SU-DHL-6 (cell line): ENCODE results near the gene ZMYM3.

Experiments
- H2AFZ ChIP-seq: fragments of 200-600 bp; sonication (generic); 2 replicates; pipeline ENCODE4 v1.6.1; 2014; ENCODE audit warnings: low read depth, mild to moderate bottlenecking, moderate library complexity, mixed read lengths, antibody characterized with exemption, low read length; ENCODE audit not compliant: severe bottlenecking
- H3F3A ChIP-seq: fragments of 200-600 bp; shearing (Covaris generic); 2 replicates; pipeline ENCODE4 v1.6.0; 2016; ENCODE audit warnings: antibody characterized with exemption, mild to moderate bottlenecking; ENCODE audit not compliant: insufficient read depth
- H3K27ac ChIP-seq: fragments of 200-600 bp; sonication (generic); 2 replicates; pipeline ENCODE4 v1.5.1; 2016; ENCODE audit warnings: low read depth, mild to moderate bottlenecking, low read length, moderate library complexity, mixed read lengths
- H3K27me3 ChIP-seq: fragments of 200-600 bp; sonication (generic), shearing (Covaris generic); 2 replicates; pipeline ENCODE4 v1.6.0; 2014; ENCODE audit warnings: mild to moderate bottlenecking, low read length
- H3K36me3 ChIP-seq: fragments of 200-600 bp; sonication (generic); 2 replicates; pipeline ENCODE4 v1.6.1; 2014; ENCODE audit warnings: mild to moderate bottlenecking, low read length, mixed read lengths
- H3K4me2 ChIP-seq: fragments of 300-600, 200-600 bp; shearing (Covaris generic), sonication (generic); 2 replicates; pipeline ENCODE4 v1.6.0; 2014; ENCODE audit warnings: low read length, low read depth, mild to moderate bottlenecking; ENCODE audit not compliant: poor library complexity, severe bottlenecking
- H3K4me3 ChIP-seq: fragments of 200-600 bp; sonication (generic); 2 replicates; pipeline ENCODE4 v1.5.1; 2014; ENCODE audit warnings: antibody characterized with exemption, low read length, mild to moderate bottlenecking, mixed read lengths; ENCODE audit not compliant: insufficient read depth, poor library complexity, severe bottlenecking
- H3K79me2 ChIP-seq: fragments of 200-600 bp; sonication (generic); 2 replicates; pipeline ENCODE4 v1.6.1; 2014; ENCODE audit warnings: mild to moderate bottlenecking, low read length, moderate library complexity; ENCODE audit not compliant: insufficient read depth
- H3K9ac ChIP-seq: fragments of 200-600 bp; sonication (generic); 2 replicates; pipeline ENCODE4 v1.7.0; 2014; ENCODE audit warnings: mild to moderate bottlenecking, low read length
- H3K9me2 ChIP-seq: fragments of 200-600 bp; sonication (generic); replicated peaks from 2 replicates; pipeline ENCODE4 v1.6.1; 2014; ENCODE audit warnings: low read length; ENCODE audit not compliant: insufficient read depth
- H3K9me3 ChIP-seq: fragments of 200-600 bp; sonication (generic); 2 replicates; pipeline ENCODE4 v1.6.1; 2014; ENCODE audit warnings: low read length, mixed read lengths; ENCODE audit not compliant: insufficient read depth
- H4K20me1 ChIP-seq: fragments of 200-600 bp; sonication (generic); 2 replicates; pipeline ENCODE4 v1.6.1; 2014; ENCODE audit warnings: low read depth, mild to moderate bottlenecking, antibody characterized with exemption, low read length, moderate library complexity, mixed read lengths
- EZH2phosphoT487 ChIP-seq: fragments of 200-600 bp; sonication (generic), shearing (Covaris generic); conservative IDR thresholded peaks from 2 replicates; pipeline ENCODE4 v1.6.1; 2018; ENCODE audit warnings: mild to moderate bottlenecking, antibody characterized with exemption, low read length, moderate library complexity, mixed read lengths
- TF ChIP-seq, protein P1 (sequence below): fragments of 200-600 bp; sonication (generic); IDR thresholded peaks from one replicate; pipeline ENCODE4 v1.5.1; 2017; ENCODE audit warnings: antibody characterized with exemption, mild to moderate bottlenecking, low read length, moderate library complexity; ENCODE audit not compliant: insufficient read depth, poor library complexity, severe bottlenecking

ZMYM3 gene

DNA sequence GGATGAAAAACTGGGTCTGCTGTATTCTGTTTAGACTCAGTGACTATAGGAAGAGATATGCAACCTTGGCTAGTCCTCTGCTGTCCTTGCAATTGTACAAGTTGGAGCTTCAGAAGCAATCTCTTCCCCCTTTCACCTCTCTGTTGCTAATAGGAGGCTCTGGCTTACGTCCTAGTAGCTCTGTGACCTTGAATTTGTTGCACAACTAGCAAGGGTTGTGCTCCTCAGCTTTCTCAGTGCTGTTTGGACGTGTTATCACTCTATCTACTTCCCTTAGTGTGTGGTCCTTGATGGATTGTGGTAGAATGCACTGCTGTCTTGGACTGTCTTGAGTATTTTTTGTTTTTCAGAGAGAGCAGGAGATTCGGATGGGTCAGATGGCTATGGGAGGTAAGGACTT is 44.2 kb upstream of the ZMYM3 start:
- H3K9ac ChIP-seq: no peak overlapping the region

DNA sequence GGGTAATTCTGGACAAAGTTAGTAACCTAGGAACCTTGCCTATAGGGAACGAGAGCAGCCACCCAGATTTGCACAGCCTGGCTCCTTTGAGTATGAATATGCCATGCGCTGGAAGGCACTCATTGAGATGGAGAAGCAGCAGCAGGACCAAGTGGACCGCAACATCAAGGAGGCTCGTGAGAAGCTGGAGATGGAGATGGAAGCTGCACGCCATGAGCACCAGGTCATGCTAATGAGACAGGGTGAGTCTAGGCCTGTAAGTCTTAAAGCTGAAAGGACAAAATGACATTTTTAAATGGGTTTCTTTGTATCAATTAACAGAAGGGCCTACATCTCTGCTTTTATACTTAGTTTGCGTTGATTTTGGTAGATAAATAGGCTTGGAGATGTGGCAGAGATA is 42.9 kb upstream of the ZMYM3 start:
- TF ChIP-seq, protein P1, sequence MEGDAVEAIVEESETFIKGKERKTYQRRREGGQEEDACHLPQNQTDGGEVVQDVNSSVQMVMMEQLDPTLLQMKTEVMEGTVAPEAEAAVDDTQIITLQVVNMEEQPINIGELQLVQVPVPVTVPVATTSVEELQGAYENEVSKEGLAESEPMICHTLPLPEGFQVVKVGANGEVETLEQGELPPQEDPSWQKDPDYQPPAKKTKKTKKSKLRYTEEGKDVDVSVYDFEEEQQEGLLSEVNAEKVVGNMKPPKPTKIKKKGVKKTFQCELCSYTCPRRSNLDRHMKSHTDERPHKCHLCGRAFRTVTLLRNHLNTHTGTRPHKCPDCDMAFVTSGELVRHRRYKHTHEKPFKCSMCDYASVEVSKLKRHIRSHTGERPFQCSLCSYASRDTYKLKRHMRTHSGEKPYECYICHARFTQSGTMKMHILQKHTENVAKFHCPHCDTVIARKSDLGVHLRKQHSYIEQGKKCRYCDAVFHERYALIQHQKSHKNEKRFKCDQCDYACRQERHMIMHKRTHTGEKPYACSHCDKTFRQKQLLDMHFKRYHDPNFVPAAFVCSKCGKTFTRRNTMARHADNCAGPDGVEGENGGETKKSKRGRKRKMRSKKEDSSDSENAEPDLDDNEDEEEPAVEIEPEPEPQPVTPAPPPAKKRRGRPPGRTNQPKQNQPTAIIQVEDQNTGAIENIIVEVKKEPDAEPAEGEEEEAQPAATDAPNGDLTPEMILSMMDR: no peak
- TF ChIP-seq EZH2phosphoT487: no peak
- H3K9me2 ChIP-seq: no peaks in the 10 kb centered on the region
- H3F3A ChIP-seq: 0 out of 2 replicates have a peak, but pooled peaks cover 3% of the 10 kb centered on the region
- no peaks in the 10 kb centered on the region for H3K9me3 ChIP-seq
- no peak overlapping the region for H2AFZ ChIP-seq
- H3K27me3 ChIP-seq: no peaks in the 10 kb centered on the region
- no peaks in the 10 kb centered on the region; the same call in 1 of the 2 replicates for H3K79me2 ChIP-seq
- H3K4me3 ChIP-seq: no peak overlapping the region
- peaks cover 5% of the 10 kb centered on the region; the same call in 1 of the 2 replicates for H4K20me1 ChIP-seq
- no peak overlapping the region for H3K9ac ChIP-seq
- H3K27ac ChIP-seq: no peak overlapping the region
- no peak overlapping the region for H3K4me2 ChIP-seq
- H3K36me3 ChIP-seq: peaks cover 8% of the 10 kb centered on the region; the same call in 1 of the 2 replicates

More for the DNA sequence above, 44.2 kb upstream of the ZMYM3 start:
- TF ChIP-seq, protein P1: no peak
- TF ChIP-seq EZH2phosphoT487: no peak
- no peaks in the 10 kb centered on the region for H3K9me3 ChIP-seq
- H4K20me1 ChIP-seq: no peaks in the 10 kb centered on the region
- no peaks in the 10 kb centered on the region for H3K9me2 ChIP-seq
- no peaks in the 10 kb centered on the region for H3K27me3 ChIP-seq
- H3K36me3 ChIP-seq: 0 out of 2 replicates have a peak, but pooled peaks cover 2% of the 10 kb centered on the region
- no peak overlapping the region for H3K4me3 ChIP-seq
- H3K79me2 ChIP-seq: no peaks in the 10 kb centered on the region
- 0 out of 2 replicates have a peak, but pooled peaks cover 3% of the 10 kb centered on the region for H3F3A ChIP-seq
- H2AFZ ChIP-seq: no peak overlapping the region
- no peak overlapping the region for H3K4me2 ChIP-seq
- no peak overlapping the region for H3K27ac ChIP-seq

GRCh38 chrX:71292669-71293365 is 38.9 kb upstream of the ZMYM3 start:
- Histone ChIP-seq H3K27me3 (no peaks in the 10 kb centered on the region), H3K4me3 (no peak overlapping the region), H3K27ac (no peak overlapping the region), H3F3A (no peaks in the 10 kb centered on the region; the same call in 1 of the 2 replicates), H3K4me2 (no peak overlapping the region), H4K20me1 (peaks cover 9% of the 10 kb centered on the region; the same call in 1 of the 2 replicates), H3K9me3 (no peaks in the 10 kb centered on the region), H3K9ac (no peak overlapping the region), H3K36me3 (peaks cover 18% of the 10 kb centered on the region; the same call in 1 of the 2 replicates), H2AFZ (no peak overlapping the region), H3K79me2 (peaks cover 36% of the 10 kb centered on the region), H3K9me2 (no peaks in the 10 kb centered on the region)
- TF ChIP-seq EZH2phosphoT487: no peak
- TF ChIP-seq, protein P1: no peak
